Liver (tissue), 9 donors: ENCODE results near the gene DRG1. TPM values are rescaled to one million over a fixed set of nuclear protein-coding genes. Genes with fewer than 3 reads are reported as not detected.

Experiments
- DNase-seq: peaks from one replicate; pipeline ENCODE4 v3.0.0-alpha.2; 2017; ENCODE audit warnings: low spot score
- H3K27ac ChIP-seq, 2 donors: one replicate each; pipeline ENCODE4 v1.7.0; 2013; ENCODE audit warnings: inconsistent platforms in 2 of 2, low read length in 2 of 2, control low read depth in 1 of 2, low read depth in 1 of 2, mild to moderate bottlenecking in 1 of 2
- H3K27me3 ChIP-seq, 4 donors: one replicate each; pipeline versions ENCODE4 v1.6.1 to v1.7.0; 2013; ENCODE audit warnings: low read length in 3 of 4, inconsistent platforms in 1 of 4, mild to moderate bottlenecking in 1 of 4, moderate library complexity in 1 of 4; ENCODE audit not compliant: control insufficient read depth in 4 of 4, insufficient read depth in 4 of 4
- H3K36me3 ChIP-seq, 4 donors: one replicate each; pipeline versions ENCODE4 v1.6.1 to v1.7.0; 2013; ENCODE audit warnings: low read length in 3 of 4, mild to moderate bottlenecking in 3 of 4, low read depth in 1 of 4, moderate library complexity in 1 of 4; ENCODE audit not compliant: control insufficient read depth in 4 of 4, insufficient read depth in 3 of 4
- H3K4me1 ChIP-seq, 4 donors: one replicate each; pipeline versions ENCODE4 v1.6.1 to v1.7.0; 2013; ENCODE audit warnings: low read length in 3 of 4, mild to moderate bottlenecking in 3 of 4, moderate library complexity in 1 of 4; ENCODE audit not compliant: control insufficient read depth in 4 of 4, insufficient read depth in 4 of 4
- H3K4me3 ChIP-seq, 3 donors: one replicate each; pipeline versions ENCODE4 v1.6.1 to v1.7.0; 2013; ENCODE audit warnings: low read length in 3 of 3, control low read depth in 1 of 3, low read depth in 1 of 3, mild to moderate bottlenecking in 1 of 3
- H3K9ac ChIP-seq, 2 donors: one replicate each; pipeline ENCODE4 v1.7.0; 2013; ENCODE audit warnings: low read length in 2 of 2, mild to moderate bottlenecking in 2 of 2, moderate library complexity in 2 of 2, control low read depth in 1 of 2, low read depth in 1 of 2
- H3K9me3 ChIP-seq, 4 donors: one replicate each; pipeline versions ENCODE4 v1.6.1 to v1.7.0; 2013; ENCODE audit warnings: low read length in 3 of 4; ENCODE audit not compliant: control insufficient read depth in 4 of 4
- EGR1 ChIP-seq, 2 donors: IDR thresholded peaks; 2 replicates each; pipeline ENCODE4 v1.6.1; 2016 to 2018; ENCODE audit warnings: antibody characterized with exemption in 2 of 2, low read depth in 2 of 2
- FOXA2 ChIP-seq: IDR thresholded peaks from 2 replicates; pipeline ENCODE4 v1.6.1; 2016; ENCODE audit warnings: antibody characterized with exemption
- GABPA ChIP-seq, 2 donors: IDR thresholded peaks in 1 of 2; conservative IDR thresholded peaks in 1 of 2; 2 replicates each; pipeline ENCODE4 v1.6.1; 2016; ENCODE audit warnings: antibody characterized with exemption in 2 of 2, mild to moderate bottlenecking in 1 of 2, moderate library complexity in 1 of 2
- HNF4A ChIP-seq, 2 donors: conservative IDR thresholded peaks; 2 replicates each; pipeline ENCODE4 v1.6.1; 2016; ENCODE audit warnings: antibody characterized with exemption in 2 of 2, mild to moderate bottlenecking in 2 of 2
- HNF4G ChIP-seq: IDR thresholded peaks from 2 replicates; pipeline ENCODE4 v1.6.1; 2016; ENCODE audit warnings: antibody characterized with exemption
- JUND ChIP-seq, 2 donors: IDR thresholded peaks; 2 replicates each; pipeline ENCODE4 v1.6.1; 2016; ENCODE audit warnings: antibody characterized with exemption in 2 of 2
- RAD21 ChIP-seq, 2 donors: IDR thresholded peaks; 2 replicates each; pipeline ENCODE4 v1.6.1; 2016; ENCODE audit warnings: antibody characterized with exemption in 2 of 2, mild to moderate bottlenecking in 2 of 2
- RXRA ChIP-seq, 2 donors: IDR thresholded peaks; 2 replicates each; pipeline ENCODE4 v1.6.1; 2017 to 2018; ENCODE audit warnings: antibody characterized with exemption in 2 of 2, mild to moderate bottlenecking in 1 of 2
- SP1 ChIP-seq: IDR thresholded peaks from 2 replicates; pipeline ENCODE4 v1.6.1; 2018; ENCODE audit warnings: antibody characterized with exemption, mild to moderate bottlenecking
- TAF1 ChIP-seq: conservative IDR thresholded peaks from 2 replicates; pipeline ENCODE4 v1.6.1; 2016; ENCODE audit warnings: antibody characterized with exemption, mild to moderate bottlenecking
- YY1 ChIP-seq: IDR thresholded peaks from 2 replicates; pipeline ENCODE4 v1.6.1; 2016; ENCODE audit warnings: antibody characterized with exemption, mild to moderate bottlenecking
- WGBS: extraction: QIAGEN DNeasy Blood & Tissue Kit; methylation state at CpG from one replicate; pipeline ENCODE4 v1.1.7; 2013; 5-methylcytosine and 5-hydroxymethylcytosine counted together
- polyA plus RNA-seq, 2 donors: library from polyadenylated mRNA; stranded (reverse) in 1 of 2; unstranded in 1 of 2; fragments of 200-250 nt in 1 of 2; fragments of >200 nt in 1 of 2; fragmentation: Nextera tagmentation in 1 of 2; extraction: Ambion mirVana in 1 of 2; gene quantifications; one replicate each; pipeline versions ENCODE4 v1.2.1 to v1.2.3, GENCODE V29; 2013 to 2015
- total RNA-seq, 2 donors: library from RNA; depleted of rRNA; stranded (reverse); fragments of >200 nt; gene quantifications; one replicate each; pipeline ENCODE4 v1.2.3, GENCODE V29; 2014
- TF ChIP-seq, protein P1 (sequence below): IDR thresholded peaks from 2 replicates; pipeline ENCODE4 v1.6.1; 2016; ENCODE audit warnings: antibody characterized with exemption
- TF ChIP-seq, protein P2 (sequence below): IDR thresholded peaks from 2 replicates; pipeline ENCODE4 v1.6.1; 2016; ENCODE audit warnings: antibody characterized with exemption
- TF ChIP-seq, protein P3 (sequence below): IDR thresholded peaks from 2 replicates; pipeline ENCODE4 v1.6.1; 2016; ENCODE audit warnings: antibody characterized with exemption
- TF ChIP-seq, protein P4 (sequence below): IDR thresholded peaks from 2 replicates; pipeline ENCODE4 v1.6.1; 2016; ENCODE audit warnings: antibody characterized with exemption, mild to moderate bottlenecking
- TF ChIP-seq, protein P5 (sequence below): fragments of 150-350 bp; IDR thresholded peaks from 2 replicates; pipeline ENCODE4 v1.5.1; 2017; ENCODE audit warnings: improper control_type of control experiment, low read depth, low read length; ENCODE audit not compliant: missing input control
- donor health status: healthy.
- donor health status: healthy.
- donor health status: healthy.
- donor health status: healthy.
- donor health status: healthy.

DRG1 gene
- total and polyA plus RNA-seq, 4 donors = 23.1 to 39.7 (median 32.5) TPM

DNA sequence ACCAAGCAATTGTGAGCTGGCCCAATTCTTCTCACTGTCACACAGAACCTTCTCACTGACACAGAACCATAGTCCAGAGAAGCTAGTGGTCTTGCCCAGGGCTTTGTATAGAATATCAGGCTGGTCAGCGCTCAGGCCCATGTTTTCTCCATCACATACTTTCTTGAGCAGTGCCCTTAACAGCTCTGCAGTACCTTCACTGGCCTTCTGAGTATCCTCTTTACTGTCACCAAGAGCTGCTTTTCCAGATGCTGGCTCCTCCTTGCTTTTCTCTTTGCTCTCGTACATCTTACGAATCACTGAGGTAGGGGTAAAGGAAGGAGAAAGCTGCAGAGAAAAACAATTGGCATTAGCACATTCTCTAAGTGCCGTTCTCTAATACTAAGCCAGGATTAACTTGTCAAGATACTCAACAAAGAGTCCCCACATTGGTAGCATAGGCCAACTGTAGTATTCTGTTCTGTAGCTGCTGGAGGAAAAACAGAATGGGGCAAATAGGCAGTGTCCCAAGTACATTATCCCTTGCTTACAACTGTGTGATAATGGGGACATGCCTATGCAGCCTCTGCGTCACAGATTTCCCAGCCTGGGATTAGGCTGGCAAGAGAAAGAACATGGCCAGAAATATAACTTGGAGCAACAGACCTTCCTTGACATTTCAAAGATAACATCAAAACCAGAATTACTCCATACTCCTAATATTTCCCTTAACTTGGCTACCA, 43.5 kb downstream of the DRG1 start:
- H3K27ac ChIP-seq = no peak overlapping the region
- no peaks in the 10 kb centered on the region for H3K9me3 ChIP-seq
- TF ChIP-seq RXRA (IDR thresholded peaks at IDR 0.05) = no peak
- TF ChIP-seq HNF4G = no peak
- TF ChIP-seq SP1 = no peak
- no peak for TF ChIP-seq RAD21 (IDR thresholded peaks at IDR 0.05)
- TF ChIP-seq YY1 = no peak
- TF ChIP-seq, protein P1, sequence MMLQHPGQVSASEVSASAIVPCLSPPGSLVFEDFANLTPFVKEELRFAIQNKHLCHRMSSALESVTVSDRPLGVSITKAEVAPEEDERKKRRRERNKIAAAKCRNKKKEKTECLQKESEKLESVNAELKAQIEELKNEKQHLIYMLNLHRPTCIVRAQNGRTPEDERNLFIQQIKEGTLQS = no peak
- no peak for TF ChIP-seq HNF4A (conservative IDR thresholded peaks at IDR 0.05)
- TF ChIP-seq TAF1 = no peak
- TF ChIP-seq GABPA (IDR thresholded peaks at IDR 0.05 in 1 of 2, conservative IDR thresholded peaks at IDR 0.05 in 1 of 2) = no peak
- TF ChIP-seq, protein P2, sequence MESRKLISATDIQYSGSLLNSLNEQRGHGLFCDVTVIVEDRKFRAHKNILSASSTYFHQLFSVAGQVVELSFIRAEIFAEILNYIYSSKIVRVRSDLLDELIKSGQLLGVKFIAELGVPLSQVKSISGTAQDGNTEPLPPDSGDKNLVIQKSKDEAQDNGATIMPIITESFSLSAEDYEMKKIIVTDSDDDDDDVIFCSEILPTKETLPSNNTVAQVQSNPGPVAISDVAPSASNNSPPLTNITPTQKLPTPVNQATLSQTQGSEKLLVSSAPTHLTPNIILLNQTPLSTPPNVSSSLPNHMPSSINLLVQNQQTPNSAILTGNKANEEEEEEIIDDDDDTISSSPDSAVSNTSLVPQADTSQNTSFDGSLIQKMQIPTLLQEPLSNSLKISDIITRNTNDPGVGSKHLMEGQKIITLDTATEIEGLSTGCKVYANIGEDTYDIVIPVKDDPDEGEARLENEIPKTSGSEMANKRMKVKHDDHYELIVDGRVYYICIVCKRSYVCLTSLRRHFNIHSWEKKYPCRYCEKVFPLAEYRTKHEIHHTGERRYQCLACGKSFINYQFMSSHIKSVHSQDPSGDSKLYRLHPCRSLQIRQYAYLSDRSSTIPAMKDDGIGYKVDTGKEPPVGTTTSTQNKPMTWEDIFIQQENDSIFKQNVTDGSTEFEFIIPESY = no peak
- TF ChIP-seq FOXA2 = no peak
- TF ChIP-seq, protein P3, sequence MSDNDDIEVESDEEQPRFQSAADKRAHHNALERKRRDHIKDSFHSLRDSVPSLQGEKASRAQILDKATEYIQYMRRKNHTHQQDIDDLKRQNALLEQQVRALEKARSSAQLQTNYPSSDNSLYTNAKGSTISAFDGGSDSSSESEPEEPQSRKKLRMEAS = no peak
- TF ChIP-seq, protein P4, sequence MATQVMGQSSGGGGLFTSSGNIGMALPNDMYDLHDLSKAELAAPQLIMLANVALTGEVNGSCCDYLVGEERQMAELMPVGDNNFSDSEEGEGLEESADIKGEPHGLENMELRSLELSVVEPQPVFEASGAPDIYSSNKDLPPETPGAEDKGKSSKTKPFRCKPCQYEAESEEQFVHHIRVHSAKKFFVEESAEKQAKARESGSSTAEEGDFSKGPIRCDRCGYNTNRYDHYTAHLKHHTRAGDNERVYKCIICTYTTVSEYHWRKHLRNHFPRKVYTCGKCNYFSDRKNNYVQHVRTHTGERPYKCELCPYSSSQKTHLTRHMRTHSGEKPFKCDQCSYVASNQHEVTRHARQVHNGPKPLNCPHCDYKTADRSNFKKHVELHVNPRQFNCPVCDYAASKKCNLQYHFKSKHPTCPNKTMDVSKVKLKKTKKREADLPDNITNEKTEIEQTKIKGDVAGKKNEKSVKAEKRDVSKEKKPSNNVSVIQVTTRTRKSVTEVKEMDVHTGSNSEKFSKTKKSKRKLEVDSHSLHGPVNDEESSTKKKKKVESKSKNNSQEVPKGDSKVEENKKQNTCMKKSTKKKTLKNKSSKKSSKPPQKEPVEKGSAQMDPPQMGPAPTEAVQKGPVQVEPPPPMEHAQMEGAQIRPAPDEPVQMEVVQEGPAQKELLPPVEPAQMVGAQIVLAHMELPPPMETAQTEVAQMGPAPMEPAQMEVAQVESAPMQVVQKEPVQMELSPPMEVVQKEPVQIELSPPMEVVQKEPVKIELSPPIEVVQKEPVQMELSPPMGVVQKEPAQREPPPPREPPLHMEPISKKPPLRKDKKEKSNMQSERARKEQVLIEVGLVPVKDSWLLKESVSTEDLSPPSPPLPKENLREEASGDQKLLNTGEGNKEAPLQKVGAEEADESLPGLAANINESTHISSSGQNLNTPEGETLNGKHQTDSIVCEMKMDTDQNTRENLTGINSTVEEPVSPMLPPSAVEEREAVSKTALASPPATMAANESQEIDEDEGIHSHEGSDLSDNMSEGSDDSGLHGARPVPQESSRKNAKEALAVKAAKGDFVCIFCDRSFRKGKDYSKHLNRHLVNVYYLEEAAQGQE = no peak
- TF ChIP-seq, protein P5, sequence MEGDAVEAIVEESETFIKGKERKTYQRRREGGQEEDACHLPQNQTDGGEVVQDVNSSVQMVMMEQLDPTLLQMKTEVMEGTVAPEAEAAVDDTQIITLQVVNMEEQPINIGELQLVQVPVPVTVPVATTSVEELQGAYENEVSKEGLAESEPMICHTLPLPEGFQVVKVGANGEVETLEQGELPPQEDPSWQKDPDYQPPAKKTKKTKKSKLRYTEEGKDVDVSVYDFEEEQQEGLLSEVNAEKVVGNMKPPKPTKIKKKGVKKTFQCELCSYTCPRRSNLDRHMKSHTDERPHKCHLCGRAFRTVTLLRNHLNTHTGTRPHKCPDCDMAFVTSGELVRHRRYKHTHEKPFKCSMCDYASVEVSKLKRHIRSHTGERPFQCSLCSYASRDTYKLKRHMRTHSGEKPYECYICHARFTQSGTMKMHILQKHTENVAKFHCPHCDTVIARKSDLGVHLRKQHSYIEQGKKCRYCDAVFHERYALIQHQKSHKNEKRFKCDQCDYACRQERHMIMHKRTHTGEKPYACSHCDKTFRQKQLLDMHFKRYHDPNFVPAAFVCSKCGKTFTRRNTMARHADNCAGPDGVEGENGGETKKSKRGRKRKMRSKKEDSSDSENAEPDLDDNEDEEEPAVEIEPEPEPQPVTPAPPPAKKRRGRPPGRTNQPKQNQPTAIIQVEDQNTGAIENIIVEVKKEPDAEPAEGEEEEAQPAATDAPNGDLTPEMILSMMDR = no peak
- H3K36me3 ChIP-seq = peaks cover 5 to 61% (median 40%) of the 10 kb centered on the region in 4 donors
- H3K4me3 ChIP-seq = no peak overlapping the region
- WGBS = 97% methylated on average over 5 of the region's 5 CpGs
- no peak overlapping the region for H3K9ac ChIP-seq
- peaks cover 0 to 7% (median 5%) of the 10 kb centered on the region in 4 donors for H3K4me1 ChIP-seq
- DNase-seq = no peak
- no peaks in the 10 kb centered on the region for H3K27me3 ChIP-seq

- Histone ChIP-seq H3K9ac (no peak overlapping the region), H3K27me3 (no peaks in the 10 kb centered on the region), H3K27ac (no peak overlapping the region), H3K9me3 (no peaks in the 10 kb centered on the region), H3K4me1 (peaks cover 0 to 7% (median 5%) of the 10 kb centered on the region in 4 donors), H3K36me3 (peaks cover 5 to 59% (median 41%) of the 10 kb centered on the region in 4 donors), H3K4me3 (no peak overlapping the region)
- WGBS = 90% methylated on average over 7 of the region's 7 CpGs
- DNase-seq = no peak
- TF ChIP-seq YY1 (no peak), JUND (IDR thresholded peaks at IDR 0.05) (no peak), RXRA (IDR thresholded peaks at IDR 0.05) (no peak), RAD21 (IDR thresholded peaks at IDR 0.05) (no peak), HNF4G (no peak), SP1 (no peak), GABPA (IDR thresholded peaks at IDR 0.05 in 1 of 2, conservative IDR thresholded peaks at IDR 0.05 in 1 of 2) (no peak), EGR1 (IDR thresholded peaks at IDR 0.05; ENCODE audit: low read depth in 2 of 2) (no peak), TAF1 (no peak)
- TF ChIP-seq, protein P3 = no peak
- TF ChIP-seq, protein P5 = no peak
- TF ChIP-seq, protein P2 = no peak
Measured at GRCh38 chr22:31443516-31443915, 44.1 kb downstream of the DRG1 start.
